Naive thymus-derived CD4-positive, alpha-beta T cell (primary cell): ENCODE data around the gene ARHGAP9. TPM values are rescaled to one million over a fixed set of nuclear protein-coding genes. Genes with fewer than 3 reads are reported as not detected.

ENCODE experiments used
- ATAC-seq: fragments of 150-1000 bp; cut with Tn5 transposase; 2 replicates; pipeline ENCODE4 v1.10.0; 2021; ENCODE audit warnings: mild to moderate bottlenecking, moderate library complexity
- CTCF ChIA-PET: fragments of 350-600 bp; sonication (Branson Sonifier 250); formaldehyde crosslinking; loops from one replicate; lab custom pipeline; 2021; ENCODE audit warnings: antibody characterized with exemption; lab: Charles Lee
- POLR2A ChIA-PET: fragments of 350-600 bp; sonication (Branson Sonifier 250); formaldehyde crosslinking; loops from one replicate; lab custom pipeline; 2021; ENCODE audit warnings: antibody characterized with exemption, inconsistent platforms; lab: Charles Lee
- DNase-seq, 9 donors: peaks; one replicate each; pipeline versions ENCODE4 v3.0.0 to v3.0.0-alpha.2; 2020 to 2022; ENCODE audit warnings: mixed read lengths in 1 of 9
- H3K27ac ChIP-seq: one replicate; pipeline ENCODE4 v1.7.0; 2013; ENCODE audit warnings: mild to moderate bottlenecking, low read depth, low read length, moderate library complexity
- H3K27me3 ChIP-seq, 2 donors: one replicate each; pipeline ENCODE4 v1.7.0; 2013; ENCODE audit warnings: low read length in 2 of 2, mild to moderate bottlenecking in 2 of 2, moderate library complexity in 2 of 2; ENCODE audit not compliant: control insufficient read depth in 2 of 2, insufficient read depth in 2 of 2
- H3K36me3 ChIP-seq, 3 experiments: 1 replicate in 2 of 3; 2 replicates in 1 of 3; pipeline ENCODE4 v1.7.0; 2013; ENCODE audit warnings: low read length in 3 of 3, mild to moderate bottlenecking in 3 of 3, moderate library complexity in 1 of 3; ENCODE audit not compliant: insufficient read depth in 3 of 3, control insufficient read depth in 2 of 3
- H3K4me1 ChIP-seq, 2 donors: one replicate each; pipeline ENCODE4 v1.7.0; 2013; ENCODE audit warnings: low read length in 2 of 2, mild to moderate bottlenecking in 2 of 2, moderate library complexity in 1 of 2; ENCODE audit not compliant: control insufficient read depth in 2 of 2, insufficient read depth in 2 of 2
- H3K4me3 ChIP-seq: 2 replicates; pipeline ENCODE4 v1.7.0; 2013; ENCODE audit warnings: mild to moderate bottlenecking, low read length
- H3K9me3 ChIP-seq, 3 experiments: 1 replicate in 2 of 3; 2 replicates in 1 of 3; pipeline ENCODE4 v1.7.0; 2013; ENCODE audit warnings: low read length in 3 of 3; ENCODE audit not compliant: control insufficient read depth in 2 of 3
- H3K27ac Mint-ChIP-seq, 9 donors: one replicate each; pipeline ENCODE4 v1.8.0; 2020 to 2022; ENCODE audit warnings: mixed read lengths in 9 of 9, mild to moderate bottlenecking in 8 of 9, moderate library complexity in 5 of 9, inconsistent platforms in 2 of 9
- H3K27me3 Mint-ChIP-seq, 5 donors: one replicate each; pipeline ENCODE4 v1.8.0; 2021 to 2022; ENCODE audit warnings: mixed read lengths in 5 of 5, mild to moderate bottlenecking in 1 of 5
- H3K36me3 Mint-ChIP-seq, 5 donors: one replicate each; pipeline ENCODE4 v1.8.0; 2020 to 2022; ENCODE audit warnings: mixed read lengths in 5 of 5, mild to moderate bottlenecking in 3 of 5, inconsistent platforms in 1 of 5
- H3K4me1 Mint-ChIP-seq, 7 donors: one replicate each; pipeline ENCODE4 v1.8.0; 2020 to 2022; ENCODE audit warnings: mixed read lengths in 7 of 7, mild to moderate bottlenecking in 3 of 7, inconsistent platforms in 1 of 7
- H3K4me3 Mint-ChIP-seq, 10 donors: one replicate each; pipeline ENCODE4 v1.8.0; 2020 to 2022; ENCODE audit warnings: mild to moderate bottlenecking in 10 of 10, mixed read lengths in 10 of 10, moderate library complexity in 6 of 10, inconsistent platforms in 2 of 10
- H3K9me3 Mint-ChIP-seq, 11 donors: one replicate each; pipeline ENCODE4 v1.8.0; 2020 to 2022; ENCODE audit warnings: mixed read lengths in 11 of 11, mild to moderate bottlenecking in 4 of 11, inconsistent platforms in 1 of 11, moderate library complexity in 1 of 11
- intact Hi-C, 2 donors: fragments of 100-400 bp; cut with micrococcal nuclease; formaldehyde crosslinking; loops; one replicate each; pipeline ENCODE4 v1.15.1; 2023
- polyA plus RNA-seq, 2 donors: library from polyadenylated mRNA; unstranded; fragments of 300-500 nt; fragmentation: Illumina TruSeq; gene quantifications; one replicate each; pipeline ENCODE4 v1.2.3, GENCODE V29; 2021
- total RNA-seq, 6 experiments: library from RNA in 5 of 6; stranded (reverse) in 5 of 6; gene quantifications; 1 replicate in 5 of 6; 2 replicates in 1 of 6; pipeline ENCODE4 v1.2.3 and lab custom pipeline; 2021 to 2026

ARHGAP9 gene
- total and polyA plus RNA-seq, 7 experiments from 2014 or later: 198 to 366 (median 329) TPM

- peaks cover 7 to 38% (median 22%) of the 10 kb centered on the region in 5 donors for H3K36me3 Mint-ChIP-seq
- intact Hi-C loops: loop anchor here in 1 of 2 donors (2.0 kb wide), 1 partner anchor 15 kb away; no protein-coding TSS in a partner anchor
- peak overlapping the region; percentile 33 to 95 (median 78) for H3K27ac Mint-ChIP-seq
- no peaks in the 10 kb centered on the region for H3K9me3 ChIP-seq
- ChIA-PET CTCF (no interaction called here), POLR2A (interaction anchor here (0.7 to 6.7 kb wide), 3 partner anchors 14 to 270 kb away, joined by 3 to 52 read pairs (median 4); partner anchors contain the start of genes ARHGAP9 and GLI1)
- ATAC-seq: no peak
- peaks cover 0 to 2% (median 0%) of the 10 kb centered on the region in 5 donors for H3K27me3 Mint-ChIP-seq
- H3K4me3 ChIP-seq: no peak overlapping the region
- H3K9me3 Mint-ChIP-seq: no peaks in the 10 kb centered on the region
- H3K4me1 Mint-ChIP-seq: peaks cover 19 to 40% (median 35%) of the 10 kb centered on the region in 7 donors
- H3K4me3 Mint-ChIP-seq: peak overlapping the region in 6 of 10 donors; percentile 1 to 52 (median 22)
- H3K4me1 ChIP-seq: peaks cover 17 to 21% of the 10 kb centered on the region in 2 donors
- H3K27me3 ChIP-seq: no peaks in the 10 kb centered on the region
- peaks cover 5 to 54% (median 10%) of the 10 kb centered on the region in 3 experiments for H3K36me3 ChIP-seq
- no peak overlapping the region for H3K27ac ChIP-seq
- DNase-seq: peak in 1 of 9 donors; percentile 26
These were observed 12.0 kb upstream of the ARHGAP9 start for GRCh38 chr12:57491393-57492280.

GRCh38 chr12:57490126-57490525 lies 10.5 kb upstream of the ARHGAP9 start:
- Mint-ChIP-seq H3K27ac (peak overlapping the region in 4 of 9 donors; percentile 45 to 96 (median 80)), H3K27me3 (peaks cover 0 to 2% (median 0%) of the 10 kb centered on the region in 5 donors), H3K9me3 (no peaks in the 10 kb centered on the region), H3K4me1 (peaks cover 19 to 40% (median 35%) of the 10 kb centered on the region in 7 donors), H3K36me3 (peaks cover 7 to 33% (median 22%) of the 10 kb centered on the region in 5 donors), H3K4me3 (no peak overlapping the region)
- H3K4me1 ChIP-seq: peaks cover 17 to 21% of the 10 kb centered on the region in 2 donors
- H3K9me3 ChIP-seq: no peaks in the 10 kb centered on the region
- H3K27me3 ChIP-seq: no peaks in the 10 kb centered on the region
- ChIA-PET CTCF (no interaction called here), POLR2A (interaction anchor here (0.7 to 6.7 kb wide), 4 partner anchors 12 to 29 kb away, joined by 3 to 52 read pairs (median 5); partner anchors contain the start of genes ARHGAP9 and DDIT3)
- ATAC-seq (no peak), DNase-seq (no peak)
- H3K36me3 ChIP-seq: peaks cover 5 to 44% (median 10%) of the 10 kb centered on the region in 3 experiments
- intact Hi-C loops: loop anchor here in 1 of 2 donors (2.0 kb wide), 1 partner anchor 13 kb away; no protein-coding TSS in a partner anchor
- H3K4me3 ChIP-seq: no peak overlapping the region
- peak overlapping the region; percentile 16 for H3K27ac ChIP-seq

- Mint-ChIP-seq H3K4me1 (peaks cover 19 to 40% (median 35%) of the 10 kb centered on the region in 7 donors), H3K27ac (peak overlapping the region; percentile 86 to 99 (median 96)), H3K4me3 (peak overlapping the region; percentile 89 to 100 (median 98)), H3K27me3 (peaks cover 0 to 2% (median 0%) of the 10 kb centered on the region in 5 donors), H3K36me3 (peaks cover 7 to 31% (median 21%) of the 10 kb centered on the region in 5 donors), H3K9me3 (no peaks in the 10 kb centered on the region)
- DNase-seq: no peak
- Histone ChIP-seq H3K4me3 (peak overlapping the region; percentile 1), H3K9me3 (no peaks in the 10 kb centered on the region), H3K36me3 (peaks cover 5 to 44% (median 10%) of the 10 kb centered on the region in 3 experiments), H3K27me3 (no peaks in the 10 kb centered on the region), H3K4me1 (peaks cover 17 to 21% of the 10 kb centered on the region in 2 donors), H3K27ac (peak overlapping the region; percentile 86)
- intact Hi-C loops: loop anchor here (2.0 to 5.0 kb wide), 2 partner anchors 30 to 1372 kb away; partner anchors contain the start of genes GLI1 (in 1 of the 2), RPL41 (in 1 of the 2) and ZC3H10 (in 1 of the 2)
- no peak for ATAC-seq
- ChIA-PET CTCF (interaction anchor here (0.7 to 0.8 kb wide), 2 partner anchors 8 to 26 kb away, joined by 3 read pairs; no protein-coding TSS in a partner anchor), POLR2A (interaction anchor here (0.9 to 6.7 kb wide), 7 partner anchors 9 to 30 kb away, joined by 3 to 52 read pairs (median 4); partner anchors contain the start of genes ARHGAP9 and DDIT3)
These were observed 9.5 kb upstream of the ARHGAP9 start for GRCh38 chr12:57489157-57489641.

- H3K4me1 ChIP-seq: peaks cover 17 to 21% of the 10 kb centered on the region in 2 donors
- Mint-ChIP-seq H3K4me3 (peak overlapping the region; percentile 89 to 100 (median 98)), H3K4me1 (peaks cover 19 to 41% (median 35%) of the 10 kb centered on the region in 7 donors), H3K36me3 (peaks cover 7 to 27% (median 21%) of the 10 kb centered on the region in 5 donors), H3K27ac (peak overlapping the region; percentile 86 to 99 (median 96)), H3K27me3 (peaks cover 0 to 2% (median 0%) of the 10 kb centered on the region in 5 donors), H3K9me3 (no peaks in the 10 kb centered on the region)
- no peaks in the 10 kb centered on the region for H3K27me3 ChIP-seq
- ATAC-seq (no peak), DNase-seq (no peak)
- no peaks in the 10 kb centered on the region for H3K9me3 ChIP-seq
- CTCF ChIA-PET: interaction anchor here (0.7 to 0.9 kb wide), 3 partner anchors 8 to 25 kb away, joined by 3 read pairs; no protein-coding TSS in a partner anchor
- peak overlapping the region; percentile 89 for H3K4me3 ChIP-seq
- peaks cover 5 to 44% (median 10%) of the 10 kb centered on the region in 3 experiments for H3K36me3 ChIP-seq
- intact Hi-C loops: loop anchor here (1.0 to 5.0 kb wide), 3 partner anchors 30 to 1371 kb away; partner anchors contain the start of genes DDIT3 (in 1 of the 2), GLI1 (in 1 of the 2), RPL41 (in 1 of the 2) and ZC3H10 (in 1 of the 2)
- H3K27ac ChIP-seq: peak overlapping the region; percentile 86
- POLR2A ChIA-PET: interaction anchor here (0.6 to 6.7 kb wide), 10 partner anchors 8 to 58 kb away, joined by 3 to 52 read pairs (median 4); partner anchors contain the start of genes ARHGAP9 and DDIT3
These were observed 8.9 kb upstream of the ARHGAP9 start for GRCh38 chr12:57488402-57489156.

GRCh38 chr12:57487597-57488401 lies 8.1 kb upstream of the ARHGAP9 start, which contains the start of gene MARS1:
TSS of gene MARS1 (plus strand) at chr12:57488068. CDS start at chr12:57488091, 23 bp downstream.
- Histone ChIP-seq H3K4me1 (peaks cover 17 to 21% of the 10 kb centered on the region in 2 donors), H3K36me3 (peaks cover 2 to 41% (median 10%) of the 10 kb centered on the region in 3 experiments), H3K27me3 (no peaks in the 10 kb centered on the region), H3K27ac (peak within 1 kb of the TSS; percentile 86), H3K4me3 (peak within 1 kb of the TSS; percentile 89), H3K9me3 (no peaks in the 10 kb centered on the region)
- DNase-seq (peak; percentile 71 to 95 (median 93)), ATAC-seq (peak; percentile 99)
- intact Hi-C loops: loop anchor here (1.0 to 5.0 kb wide), 10 partner anchors 8 to 1370 kb away; partner anchors contain the start of genes DDIT3 (in 2 of the 2), R3HDM2 (in 2 of the 2), ARHGAP9 (in 1 of the 2) and CDK4 (in 1 of the 2)
- Mint-ChIP-seq H3K4me1 (peaks cover 21 to 48% (median 40%) of the 10 kb centered on the region in 7 donors), H3K4me3 (peak within 1 kb of the TSS; percentile 89 to 100 (median 98)), H3K36me3 (peaks cover 7 to 25% (median 20%) of the 10 kb centered on the region in 5 donors), H3K9me3 (no peaks in the 10 kb centered on the region), H3K27me3 (peaks cover 0 to 2% (median 0%) of the 10 kb centered on the region in 5 donors), H3K27ac (peak within 1 kb of the TSS; percentile 86 to 99 (median 96))
- ChIA-PET CTCF (interaction anchor here (0.9 to 1.2 kb wide), 2 partner anchors 11 kb away, joined by 3 to 9 read pairs; no protein-coding TSS in a partner anchor), POLR2A (interaction anchor here (0.6 to 6.7 kb wide), 9 partner anchors 7 to 111 kb away, joined by 3 to 52 read pairs (median 4); partner anchors contain the start of gene ARHGAP9)
